Uterus (tissue), 2 donors: ENCODE measurements around the gene UBP1.

Source experiments
- CTCF ChIP-seq, 4 experiments: fragments of 200-600 bp in 2 of 4; fragments of 450-650 bp in 2 of 4; sonication (generic) in 2 of 4; IDR thresholded peaks; one replicate each; pipeline ENCODE4 v1.5.1; 2016 to 2019; ENCODE audit warnings: antibody characterized with exemption in 4 of 4, mild to moderate bottlenecking in 2 of 4, moderate library complexity in 1 of 4
- POLR2A ChIP-seq, 2 donors: fragments of 450-650 bp; IDR thresholded peaks; one replicate each; pipeline ENCODE4 v1.6.1; 2016; ENCODE audit warnings: antibody characterized with exemption in 2 of 2, mild to moderate bottlenecking in 1 of 2, moderate library complexity in 1 of 2

- TF ChIP-seq CTCF (IDR thresholded peaks at IDR 0.05) (no peak), POLR2A (IDR thresholded peaks at IDR 0.05) (no peak)
These were observed 2.0 kb upstream of the UBP1 start for GRCh38 chr3:33442190-33442589.
